Activated naive CD8-positive, alpha-beta T cell treated with anti-CD3 and anti-CD28 coated beads, Interleukin-2, amount 50 U/mL, for 24 hours (primary cell): ENCODE measurements around the gene TRIM42.

ENCODE experiments used
- ATAC-seq: fragments of 150-1000 bp; cut with Tn5 transposase; one replicate; pipeline ENCODE4 v1.10.0; 2021
- DNase-seq: peaks from one replicate; pipeline ENCODE4 v3.0.0; 2021
- H3K27ac Mint-ChIP-seq: one replicate; pipeline ENCODE4 v1.8.0; 2021; ENCODE audit warnings: mild to moderate bottlenecking, mixed read lengths
- H3K27me3 Mint-ChIP-seq: one replicate; pipeline ENCODE4 v1.8.0; 2021; ENCODE audit warnings: mixed read lengths
- H3K36me3 Mint-ChIP-seq: one replicate; pipeline ENCODE4 v1.8.0; 2021; ENCODE audit warnings: low read depth, mixed read lengths
- H3K4me1 Mint-ChIP-seq: one replicate; pipeline ENCODE4 v1.8.0; 2021; ENCODE audit warnings: mixed read lengths
- H3K4me3 Mint-ChIP-seq: one replicate; pipeline ENCODE4 v1.8.0; 2021; ENCODE audit warnings: mild to moderate bottlenecking, moderate library complexity, mixed read lengths
- H3K9me3 Mint-ChIP-seq: one replicate; pipeline ENCODE4 v1.8.0; 2021; ENCODE audit warnings: mixed read lengths

The TRIM42 gene

GRCh38 chr3:140724856-140725812 is 47.3 kb downstream of the TRIM42 start:
- Mint-ChIP-seq H3K4me1 (no peaks in the 10 kb centered on the region), H3K27me3 (no peaks in the 10 kb centered on the region), H3K9me3 (no peaks in the 10 kb centered on the region), H3K4me3 (no peak overlapping the region), H3K27ac (no peak overlapping the region), H3K36me3 (no peaks in the 10 kb centered on the region)
- DNase-seq (no peak), ATAC-seq (no peak)

- ATAC-seq (no peak), DNase-seq (no peak)
- Mint-ChIP-seq H3K36me3 (no peaks in the 10 kb centered on the region), H3K4me1 (no peaks in the 10 kb centered on the region), H3K4me3 (no peak overlapping the region), H3K27me3 (no peaks in the 10 kb centered on the region), H3K27ac (no peak overlapping the region), H3K9me3 (no peaks in the 10 kb centered on the region)
Observed at GRCh38 chr3:140726066-140726465, 48.2 kb downstream of the TRIM42 start.

GRCh38 chr3:140727886-140728285 is 50.0 kb downstream of the TRIM42 start:
- no peak overlapping the region for H3K27ac Mint-ChIP-seq
- no peak for ATAC-seq
- H3K36me3 Mint-ChIP-seq: no peaks in the 10 kb centered on the region
- no peak for DNase-seq
- no peaks in the 10 kb centered on the region for H3K9me3 Mint-ChIP-seq
- peaks cover 1% of the 10 kb centered on the region for H3K27me3 Mint-ChIP-seq
- no peaks in the 10 kb centered on the region for H3K4me1 Mint-ChIP-seq
- no peak overlapping the region for H3K4me3 Mint-ChIP-seq

GRCh38 chr3:140731440-140732119 is 53.7 kb downstream of the TRIM42 start:
- peaks cover 1% of the 10 kb centered on the region for H3K27me3 Mint-ChIP-seq
- H3K27ac Mint-ChIP-seq: no peak overlapping the region
- no peaks in the 10 kb centered on the region for H3K9me3 Mint-ChIP-seq
- H3K4me3 Mint-ChIP-seq: no peak overlapping the region
- H3K4me1 Mint-ChIP-seq: no peaks in the 10 kb centered on the region
- no peak for DNase-seq
- no peaks in the 10 kb centered on the region for H3K36me3 Mint-ChIP-seq
- ATAC-seq: no peak

GRCh38 chr3:140733623-140734022 is 55.8 kb downstream of the TRIM42 start:
- H3K4me1 Mint-ChIP-seq: no peaks in the 10 kb centered on the region
- H3K9me3 Mint-ChIP-seq: no peaks in the 10 kb centered on the region
- no peaks in the 10 kb centered on the region for H3K36me3 Mint-ChIP-seq
- ATAC-seq (no peak), DNase-seq (no peak)
- no peak overlapping the region for H3K27ac Mint-ChIP-seq
- peaks cover 8% of the 10 kb centered on the region for H3K27me3 Mint-ChIP-seq
- no peak overlapping the region for H3K4me3 Mint-ChIP-seq

- Mint-ChIP-seq H3K4me1 (no peaks in the 10 kb centered on the region), H3K27ac (no peak overlapping the region), H3K36me3 (no peaks in the 10 kb centered on the region), H3K9me3 (no peaks in the 10 kb centered on the region), H3K4me3 (no peak overlapping the region), H3K27me3 (peaks cover 8% of the 10 kb centered on the region)
- DNase-seq: peak; percentile 9
- peak; percentile 20 for ATAC-seq
Observed at GRCh38 chr3:140736863-140737460, 59.1 kb downstream of the TRIM42 start.

DNA sequence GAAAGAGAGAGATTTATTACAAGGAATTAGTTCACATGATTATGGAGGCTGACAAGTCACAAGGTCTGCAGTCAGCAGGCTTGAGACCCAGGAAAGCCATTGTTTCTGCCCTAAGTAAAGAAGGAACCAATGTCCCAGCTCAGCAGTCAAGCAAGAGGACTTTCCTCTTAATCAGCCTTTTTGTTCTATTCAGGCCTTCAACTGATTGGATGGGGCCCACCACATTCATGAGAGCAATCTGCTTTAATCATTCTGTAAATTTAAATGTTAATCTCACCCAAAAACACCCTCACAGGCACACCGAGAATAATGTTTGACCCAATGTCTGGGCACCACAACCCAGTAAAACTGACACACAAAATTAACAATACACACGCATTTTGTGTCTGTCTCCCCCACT is 64.3 kb downstream of the TRIM42 start:
- Mint-ChIP-seq H3K27ac (no peak overlapping the region), H3K36me3 (no peaks in the 10 kb centered on the region), H3K4me3 (no peak overlapping the region), H3K9me3 (no peaks in the 10 kb centered on the region), H3K27me3 (peaks cover 9% of the 10 kb centered on the region), H3K4me1 (no peaks in the 10 kb centered on the region)
- ATAC-seq (no peak), DNase-seq (no peak)

- H3K27me3 Mint-ChIP-seq: peaks cover 12% of the 10 kb centered on the region
- H3K4me3 Mint-ChIP-seq: no peak overlapping the region
- no peaks in the 10 kb centered on the region for H3K4me1 Mint-ChIP-seq
- no peaks in the 10 kb centered on the region for H3K36me3 Mint-ChIP-seq
- ATAC-seq: no peak
- DNase-seq: no peak
- H3K27ac Mint-ChIP-seq: no peak overlapping the region
- H3K9me3 Mint-ChIP-seq: no peaks in the 10 kb centered on the region
Observed at GRCh38 chr3:140748171-140748570, 70.3 kb downstream of the TRIM42 start.

GRCh38 chr3:140748903-140749302 is 71.0 kb downstream of the TRIM42 start:
- Mint-ChIP-seq H3K4me1 (no peaks in the 10 kb centered on the region), H3K4me3 (no peak overlapping the region), H3K27me3 (peaks cover 12% of the 10 kb centered on the region), H3K36me3 (no peaks in the 10 kb centered on the region), H3K9me3 (no peaks in the 10 kb centered on the region), H3K27ac (no peak overlapping the region)
- ATAC-seq (no peak), DNase-seq (no peak)
